Fibroblast of gingiva (primary cell): ENCODE results near the gene RNF113A.
"Not testable (repeated sequence)": the region's sequence is repeated elsewhere in the genome, so short reads cannot be mapped to it uniquely, and the experiment has no call there.

ENCODE experiments used
- DNase-seq: peaks from one replicate; pipeline ENCODE4 v3.0.0-alpha.2; 2011; ENCODE audit warnings: low read depth

The RNF113A gene

DNA sequence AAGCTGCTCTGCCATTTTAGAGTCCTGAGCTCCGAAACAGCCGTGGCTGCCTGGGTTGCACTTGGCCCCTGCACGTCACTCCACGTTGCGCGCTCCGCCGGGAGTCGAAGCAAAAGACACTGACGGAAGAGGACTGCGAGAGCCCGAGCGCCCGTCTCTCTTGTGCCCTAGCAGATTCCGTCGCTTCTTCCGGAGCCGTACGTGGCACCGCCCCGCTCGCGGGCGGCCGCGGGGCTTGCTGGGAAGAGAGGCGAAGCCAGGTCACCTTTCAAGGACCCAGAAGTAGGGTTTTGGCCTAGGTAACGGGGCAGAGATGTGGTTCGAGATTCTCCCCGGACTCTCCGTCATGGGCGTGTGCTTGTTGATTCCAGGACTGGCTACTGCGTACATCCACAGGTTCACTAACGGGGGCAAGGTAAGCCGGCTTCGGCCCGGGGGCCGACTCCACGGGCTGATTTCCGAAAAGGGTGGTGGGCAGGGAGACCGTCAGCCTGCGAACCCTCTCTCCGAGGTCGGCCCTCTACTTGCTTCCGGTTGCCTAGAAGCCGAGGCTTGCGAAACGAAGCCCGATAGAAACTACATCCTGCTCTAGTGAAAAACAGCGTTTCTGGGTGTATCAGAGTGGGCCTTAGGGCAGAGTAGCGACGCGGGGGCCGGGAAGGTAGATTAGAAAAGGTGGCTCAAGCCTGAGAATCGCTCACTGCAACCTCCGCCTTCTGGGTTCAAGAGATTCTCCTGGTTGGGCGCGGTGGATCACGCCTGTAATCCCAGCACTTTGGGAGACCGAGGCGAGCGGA lies at the start of gene RNF113A, which contains the start of gene NDUFA1:
RNF113A (minus strand) TSS at position 135 of the 797 bp plus-strand sequence; CDS start at position 15, 120 bp downstream.
NDUFA1 (plus strand) TSS at position 234 of the 797 bp plus-strand sequence; CDS start at position 314, 80 bp downstream.
- peak; percentile 86 for DNase-seq

DNA sequence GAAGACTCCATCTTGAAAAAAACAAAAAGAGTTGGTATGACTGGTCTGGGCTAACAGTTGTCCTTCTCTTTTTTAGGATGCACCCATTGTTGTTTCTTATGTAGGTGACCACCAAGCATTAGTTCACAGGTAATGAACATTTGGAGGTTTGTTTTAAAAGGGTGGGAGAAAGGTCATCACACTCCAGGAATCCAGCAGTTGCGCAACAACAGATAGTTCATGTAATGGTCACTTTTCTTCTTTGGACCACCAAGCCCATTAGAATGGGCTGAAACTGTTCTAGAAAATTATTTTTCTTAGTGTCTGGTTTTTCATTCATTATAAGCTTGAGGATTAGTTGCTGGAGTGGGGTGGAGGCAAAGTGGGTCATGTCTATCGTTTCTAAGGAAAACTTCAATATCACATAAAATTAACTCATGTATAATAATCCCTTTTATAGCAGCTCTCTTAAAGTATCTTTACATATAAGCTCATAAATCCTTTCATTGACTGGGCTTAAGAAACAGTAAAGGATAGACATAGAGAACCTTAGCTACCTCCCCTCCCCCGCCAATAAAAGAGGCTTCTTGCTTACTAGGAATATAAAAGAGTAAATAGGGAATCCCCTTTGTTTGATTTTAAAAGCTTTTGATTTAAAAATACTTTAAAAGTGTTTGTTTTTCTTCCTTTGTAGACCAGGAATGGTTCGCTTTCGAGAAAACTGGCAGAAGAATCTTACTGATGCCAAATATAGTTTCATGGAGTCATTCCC lies 48.5 kb upstream of the RNF113A start:
- no peak for DNase-seq

DNA sequence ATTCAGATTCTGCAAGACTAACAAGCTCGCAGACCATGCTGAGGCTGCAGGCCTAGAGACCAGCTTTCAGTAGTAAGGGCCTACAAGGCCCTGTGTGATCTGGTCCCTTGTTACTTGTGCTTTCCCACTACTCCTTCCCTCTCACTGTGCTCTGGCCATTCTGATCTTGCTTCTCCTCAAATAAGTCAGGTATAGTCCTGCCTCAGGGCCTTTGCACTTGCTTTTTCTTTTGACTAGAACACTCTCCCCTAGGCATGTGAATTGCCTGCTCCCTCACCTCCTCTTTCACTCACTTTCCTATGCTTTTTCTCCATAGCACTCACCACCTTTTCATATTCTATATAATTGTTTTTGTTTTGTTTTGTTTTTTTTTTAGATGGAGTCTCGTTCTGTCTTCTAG lies 46.3 kb upstream of the RNF113A start:
- DNase-seq: no peak

DNA sequence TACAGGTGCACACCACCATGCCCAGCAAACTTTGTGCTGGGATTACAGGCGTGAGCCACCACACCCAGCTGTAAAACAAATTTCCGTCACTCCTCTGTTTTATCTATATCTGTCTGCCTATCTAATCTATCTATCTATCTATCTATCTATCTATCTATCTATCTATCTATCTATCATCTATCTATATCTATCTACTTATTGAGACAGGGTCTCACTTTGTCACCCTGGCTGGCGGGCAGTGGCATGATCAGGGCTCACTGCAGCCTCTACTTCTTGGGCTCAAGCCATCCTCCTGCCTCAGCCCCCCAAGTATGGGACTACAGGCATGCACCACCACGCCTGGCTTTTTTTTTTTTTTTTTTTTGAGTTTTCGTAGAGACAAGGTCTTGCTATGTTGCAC lies 44.8 kb upstream of the RNF113A start:
- no peak for DNase-seq

DNA sequence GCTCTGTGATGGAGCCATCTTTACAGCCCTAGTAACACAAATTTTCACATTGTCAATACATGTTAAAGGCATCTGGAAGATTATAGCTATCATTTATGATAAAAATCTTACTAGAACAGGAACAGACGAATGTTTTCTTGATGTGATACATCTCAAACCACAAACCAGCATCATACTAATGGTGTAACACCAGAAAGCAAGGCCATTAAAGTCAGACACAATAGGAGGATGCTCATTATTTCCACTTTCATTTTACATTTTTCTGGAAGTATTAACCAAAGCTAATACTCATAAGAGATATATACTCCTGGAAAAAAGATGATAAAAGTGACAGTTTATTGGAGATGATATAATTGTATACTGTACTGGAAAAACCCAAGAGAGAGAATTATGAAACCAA lies 29.4 kb upstream of the RNF113A start:
- no peak for DNase-seq

DNA sequence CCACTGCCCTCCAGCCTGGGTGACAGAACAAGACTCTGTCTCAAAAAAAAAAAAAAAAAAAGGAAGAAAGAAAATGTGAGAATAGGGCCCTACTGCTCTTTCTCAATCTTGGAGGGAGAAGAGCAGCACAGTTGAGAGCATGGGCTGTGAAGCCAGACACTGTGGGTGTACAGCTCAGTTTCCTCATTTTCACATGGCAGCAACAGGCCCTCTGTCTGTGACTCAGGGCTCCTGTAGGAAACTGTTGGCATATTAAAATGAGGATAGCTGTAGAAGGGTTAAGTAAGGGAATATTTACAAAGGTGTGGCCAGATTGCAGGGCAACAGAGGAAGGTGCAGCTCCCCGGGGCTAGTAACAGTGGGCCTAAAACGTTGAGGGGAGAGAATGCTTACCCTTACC lies 27.6 kb upstream of the RNF113A start:
- DNase-seq: no peak

DNA sequence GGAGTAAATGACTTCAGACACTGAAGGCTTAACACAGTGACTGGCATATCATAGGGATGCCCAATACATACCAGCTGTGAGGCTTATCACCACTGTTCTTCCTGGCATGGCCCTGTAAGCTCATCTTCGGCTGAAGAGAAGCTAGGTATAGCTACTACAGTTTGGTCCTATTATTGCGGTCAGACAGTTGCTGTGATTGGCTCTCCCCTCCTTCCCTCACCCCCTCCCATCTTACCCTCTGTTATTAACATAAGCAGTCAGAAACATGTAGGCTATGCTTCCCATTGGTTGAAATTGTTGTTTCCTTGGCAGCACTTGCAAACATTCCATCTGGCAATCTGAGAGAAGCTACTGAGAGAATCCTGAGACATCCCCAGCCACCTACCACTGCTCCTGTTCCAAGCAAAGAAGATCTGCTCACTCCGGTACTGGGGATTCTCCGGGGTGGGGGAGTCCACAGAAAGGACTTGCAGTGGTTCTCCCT lies 24.4 kb upstream of the RNF113A start, which contains the start of gene AKAP14:
AKAP14 (plus strand) TSS at position 51 of the 484 bp plus-strand sequence. CDS start 7,331 bp downstream, outside the sequence.
- peak; percentile 1 for DNase-seq

DNA sequence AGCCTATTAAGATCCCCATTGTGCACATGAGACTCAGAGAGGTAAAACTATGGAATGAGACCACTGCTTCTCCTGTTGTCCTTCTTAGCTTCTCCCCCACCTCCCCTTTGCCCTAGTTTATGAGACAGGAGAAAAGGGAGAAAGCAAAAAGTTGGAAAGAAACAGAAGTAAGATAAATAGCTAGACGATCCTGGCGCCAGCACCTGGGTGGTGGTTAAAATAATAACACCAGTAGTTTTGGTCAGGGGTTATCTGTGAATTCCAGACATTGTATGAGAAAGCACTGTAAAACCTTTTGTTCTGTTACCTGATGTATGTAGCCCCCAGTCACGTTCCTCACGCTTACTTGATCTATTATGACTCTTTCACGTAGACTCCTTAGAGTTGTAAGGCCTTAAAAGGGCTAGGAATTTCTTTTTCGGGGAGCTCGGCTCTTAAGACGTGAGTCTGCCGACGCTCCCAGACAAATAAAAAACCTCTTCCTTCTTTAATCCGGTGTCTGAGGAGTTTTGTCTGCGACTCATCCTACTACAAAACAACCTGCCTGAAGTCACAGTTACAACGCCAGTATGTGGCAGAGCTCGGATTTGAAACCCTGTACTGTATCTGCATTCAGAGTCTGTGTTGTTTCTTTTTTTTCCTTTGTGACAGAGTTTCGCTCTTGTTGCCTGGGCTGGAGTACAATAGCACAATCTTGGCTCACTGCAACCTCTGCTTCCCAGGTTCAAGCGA lies 20.6 kb upstream of the RNF113A start:
- not testable (repeated sequence) for DNase-seq

DNA sequence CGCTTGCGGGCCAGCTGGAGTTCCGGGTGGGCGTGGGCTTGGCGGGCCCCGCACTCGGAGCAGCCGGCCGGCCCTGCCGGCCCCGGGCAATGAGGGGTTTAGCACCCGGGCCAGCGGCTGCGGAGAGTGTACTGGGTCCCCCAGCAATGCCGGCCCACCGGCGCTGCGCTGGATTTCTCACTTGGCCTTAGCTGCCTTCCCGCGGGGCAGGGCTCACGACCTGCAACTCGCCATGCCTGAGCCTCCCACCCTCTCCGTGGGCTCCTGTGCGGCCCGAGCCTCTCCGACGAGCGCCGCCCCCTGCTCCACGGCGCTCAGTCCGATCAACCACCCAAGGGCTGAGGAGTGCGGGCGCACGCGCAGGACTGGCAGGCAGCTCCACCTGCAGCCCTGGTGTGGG lies 19.1 kb upstream of the RNF113A start:
- DNase-seq: not testable (repeated sequence)

DNA sequence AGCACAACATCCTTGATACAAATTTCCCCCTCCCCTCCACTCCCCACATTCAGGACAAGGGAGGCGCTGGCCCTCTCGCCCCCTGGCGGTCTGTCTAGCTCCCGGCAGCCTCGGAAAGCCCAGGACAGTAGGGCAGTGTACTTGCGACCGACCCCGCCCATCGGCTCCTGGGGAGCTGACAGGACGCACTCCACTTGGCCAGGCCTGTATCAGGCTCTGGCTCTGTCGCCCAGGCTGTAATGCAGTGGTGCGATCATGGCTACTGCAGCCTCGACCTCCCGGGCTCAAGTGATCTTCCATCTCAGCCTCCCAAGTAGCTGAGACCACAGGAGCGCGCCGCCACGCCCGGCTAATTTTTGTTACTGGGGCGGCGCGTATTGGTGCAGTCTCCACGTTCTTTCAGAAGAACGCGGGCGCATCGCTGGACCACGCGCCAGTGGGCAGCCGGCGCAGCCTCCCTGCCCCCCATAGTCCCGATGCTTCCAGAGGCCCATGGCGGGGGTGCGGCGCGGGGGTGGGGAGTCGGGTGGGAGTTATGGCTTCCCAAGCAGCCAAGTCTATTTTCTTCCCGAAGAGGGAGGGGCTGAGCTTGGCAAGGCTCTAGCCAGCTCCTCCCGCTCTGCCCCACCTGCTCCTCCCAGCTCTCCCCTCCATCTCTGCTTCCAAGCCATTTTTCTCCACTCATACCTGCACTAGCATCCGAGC lies 16.3 kb upstream of the RNF113A start:
- DNase-seq: peak; percentile 39

DNA sequence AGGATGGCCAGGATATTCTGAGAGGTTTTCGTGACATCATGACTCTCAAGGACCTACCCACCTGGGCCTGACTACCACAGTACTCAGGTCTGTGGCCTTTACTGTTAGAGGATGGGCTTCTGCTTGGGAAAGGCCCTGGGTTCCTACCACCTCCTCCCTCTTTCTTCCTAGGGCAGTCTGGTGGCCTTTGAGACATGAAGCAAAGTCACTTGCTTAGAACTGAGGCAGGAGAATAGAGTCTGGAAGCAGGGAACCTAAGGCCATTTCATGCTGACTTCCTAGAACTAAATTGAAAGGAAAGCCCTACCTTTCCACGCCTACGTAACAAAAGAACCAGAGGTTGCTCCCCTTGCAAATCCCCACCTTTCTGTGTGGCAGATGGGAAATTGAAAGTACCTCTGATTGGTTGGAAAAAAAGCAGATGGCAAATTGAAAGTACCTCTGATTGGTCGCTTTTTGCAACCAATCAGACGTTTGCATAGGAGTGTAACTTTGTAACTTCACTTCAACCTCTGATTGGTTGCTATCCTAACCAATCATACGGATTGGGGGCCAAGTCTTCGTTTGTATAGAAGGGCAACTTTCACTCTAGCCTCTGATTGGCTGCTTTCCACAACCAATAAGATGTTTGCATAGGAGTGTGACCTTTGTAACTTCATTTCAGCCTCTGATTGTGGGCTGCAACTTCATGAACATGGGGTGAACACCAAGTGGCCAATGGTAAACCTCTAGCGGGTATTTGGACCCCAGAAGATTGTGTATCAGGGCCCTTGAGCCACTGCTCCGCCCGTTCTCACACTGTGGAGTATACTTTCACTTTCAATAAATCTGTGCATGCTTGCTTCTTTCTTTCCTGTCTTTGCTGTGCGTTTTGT lies 14.3 kb upstream of the RNF113A start:
- peak; percentile 34 for DNase-seq

DNA sequence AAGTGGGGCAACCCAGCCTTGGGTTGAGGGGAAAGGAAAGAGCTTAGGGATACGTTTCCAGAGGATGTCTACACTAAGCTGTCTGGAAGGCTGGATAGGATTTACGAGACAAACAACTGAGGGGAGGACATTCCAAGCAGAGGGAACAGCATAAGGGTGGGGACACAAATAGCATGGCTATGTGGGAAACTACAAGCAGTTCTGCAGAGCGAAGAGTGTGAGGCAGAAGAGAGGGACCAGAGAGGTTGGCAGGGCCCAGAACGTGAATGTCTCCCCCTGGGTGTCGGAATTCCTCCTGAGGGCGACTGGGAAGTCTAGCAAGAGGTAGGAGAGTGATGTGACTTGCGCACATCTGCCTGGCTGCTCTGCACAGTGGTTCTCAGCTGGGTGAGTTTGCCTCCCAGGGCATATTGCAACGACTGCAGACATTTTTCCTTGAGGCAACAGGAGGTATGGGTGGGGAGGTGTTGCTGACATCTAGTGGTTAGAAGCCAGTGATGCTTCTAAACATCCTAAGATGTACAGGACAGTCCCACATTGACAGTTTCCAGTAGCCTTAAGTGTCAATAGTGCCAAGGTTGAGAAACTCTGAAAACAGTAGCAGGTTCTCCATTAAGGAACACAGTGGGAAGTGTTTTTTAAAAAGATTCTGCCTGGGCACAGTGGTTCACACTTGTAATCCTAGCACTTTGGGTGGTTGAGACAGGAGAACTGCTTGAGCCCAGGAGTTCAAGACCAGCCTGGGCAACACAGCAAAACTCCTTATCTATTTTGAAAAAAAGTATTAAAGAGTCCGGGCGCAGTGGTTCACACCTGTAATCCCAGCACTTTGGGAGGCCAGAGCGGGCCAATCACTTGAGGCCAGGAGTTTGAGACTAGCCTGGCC lies 9.3 kb upstream of the RNF113A start:
- DNase-seq: peak; percentile 58

DNA sequence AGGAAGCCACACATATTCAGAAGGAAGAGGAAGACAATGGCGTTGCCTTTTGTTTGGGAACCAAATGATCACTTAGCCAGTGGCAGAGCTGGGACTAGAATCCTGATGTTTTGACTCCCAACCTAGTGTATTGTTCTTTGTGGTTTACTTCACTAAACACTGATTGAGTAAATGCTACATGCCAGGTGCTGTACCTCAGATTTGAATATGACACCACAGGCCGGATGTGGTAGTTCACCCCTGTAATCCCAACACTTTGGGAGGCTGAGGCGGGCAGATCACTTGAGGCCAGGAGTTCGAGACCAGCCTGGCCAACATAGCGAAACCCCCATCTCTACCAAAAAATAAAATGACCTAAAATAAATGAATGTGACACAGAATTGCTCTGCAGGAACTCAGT lies 8.5 kb upstream of the RNF113A start:
- DNase-seq: no peak

DNA sequence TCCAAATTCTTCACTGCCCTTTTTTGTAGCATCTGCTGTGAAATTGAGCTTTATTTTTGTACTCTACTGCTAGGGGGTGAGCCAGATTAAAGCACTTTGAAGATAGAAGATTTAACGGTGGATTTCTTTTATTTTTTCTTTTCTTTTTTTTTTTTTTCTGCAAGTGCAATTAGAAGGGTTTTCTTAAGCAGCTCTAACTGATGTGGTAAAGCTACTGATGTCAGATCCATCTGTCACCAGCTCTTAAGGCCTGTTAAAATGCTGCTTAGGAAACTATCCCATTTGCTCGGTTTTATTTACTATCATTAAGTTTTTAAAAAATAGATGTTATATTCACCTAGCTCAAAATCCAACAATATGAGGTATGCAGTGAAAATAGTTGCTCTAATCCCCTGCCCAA lies 7.2 kb upstream of the RNF113A start:
- no peak for DNase-seq

DNA sequence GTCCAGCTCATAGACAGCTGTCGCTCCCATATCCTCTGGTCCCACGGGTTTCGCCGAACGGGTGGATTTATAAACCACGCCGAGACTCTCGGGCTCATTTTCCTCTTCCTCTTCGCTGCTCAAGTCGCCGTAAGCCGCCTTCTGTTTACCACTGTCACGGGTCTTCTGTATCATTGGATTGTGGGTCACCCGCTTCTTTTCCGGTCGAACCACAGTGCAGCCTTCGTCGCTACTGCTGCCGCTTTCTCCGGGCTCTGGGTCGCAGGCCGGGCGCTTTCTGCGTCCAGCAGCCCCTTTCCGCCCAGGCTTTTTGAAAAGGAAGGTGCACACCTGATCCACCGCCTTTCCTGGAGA lies 311 bp downstream of the RNF113A start:
- peak; percentile 5 for DNase-seq

DNA sequence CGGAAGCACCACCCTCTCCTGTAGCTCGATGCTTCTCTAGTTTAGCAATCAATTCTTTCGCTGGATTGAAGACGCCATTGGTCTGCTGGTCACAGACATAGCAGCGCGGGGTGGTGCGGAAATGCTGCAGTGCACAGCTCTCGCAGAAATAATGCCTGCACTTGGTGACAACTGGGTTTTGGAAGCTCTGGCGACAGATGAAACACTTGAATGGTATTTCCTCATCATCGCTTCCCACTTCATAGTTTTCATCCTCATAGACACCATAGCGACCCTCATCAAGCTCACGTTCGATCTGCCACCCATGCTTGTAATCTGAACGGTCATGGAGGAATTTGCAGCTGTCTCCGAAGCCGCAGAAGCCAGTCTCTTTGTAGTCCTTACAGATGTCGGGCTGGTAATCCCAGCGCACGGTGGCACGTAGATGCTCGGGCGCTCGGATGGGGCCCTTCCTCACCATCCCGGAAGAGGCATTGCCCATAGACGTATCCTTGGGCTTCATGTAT lies 854 bp downstream of the RNF113A start:
- peak; percentile 13 for DNase-seq

DNA sequence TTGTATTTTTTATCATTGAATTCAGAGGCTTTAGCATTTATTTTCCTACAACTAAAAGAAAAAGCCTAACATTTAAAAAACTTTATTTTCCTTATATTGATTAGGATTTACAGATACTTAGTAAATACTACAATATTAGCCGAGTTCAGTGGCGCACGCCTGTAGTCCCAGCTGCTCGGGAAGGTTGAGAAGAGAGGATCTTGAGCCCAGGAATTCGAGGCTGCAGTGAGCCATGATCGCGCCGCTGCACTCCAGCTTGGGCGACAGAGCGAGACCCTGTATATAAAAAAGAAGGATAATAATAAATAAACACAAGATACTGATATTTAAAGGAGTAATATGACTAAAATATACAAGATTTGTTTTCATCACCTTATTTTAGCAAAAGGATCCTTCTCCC lies 18.1 kb downstream of the RNF113A start:
- no peak for DNase-seq

DNA sequence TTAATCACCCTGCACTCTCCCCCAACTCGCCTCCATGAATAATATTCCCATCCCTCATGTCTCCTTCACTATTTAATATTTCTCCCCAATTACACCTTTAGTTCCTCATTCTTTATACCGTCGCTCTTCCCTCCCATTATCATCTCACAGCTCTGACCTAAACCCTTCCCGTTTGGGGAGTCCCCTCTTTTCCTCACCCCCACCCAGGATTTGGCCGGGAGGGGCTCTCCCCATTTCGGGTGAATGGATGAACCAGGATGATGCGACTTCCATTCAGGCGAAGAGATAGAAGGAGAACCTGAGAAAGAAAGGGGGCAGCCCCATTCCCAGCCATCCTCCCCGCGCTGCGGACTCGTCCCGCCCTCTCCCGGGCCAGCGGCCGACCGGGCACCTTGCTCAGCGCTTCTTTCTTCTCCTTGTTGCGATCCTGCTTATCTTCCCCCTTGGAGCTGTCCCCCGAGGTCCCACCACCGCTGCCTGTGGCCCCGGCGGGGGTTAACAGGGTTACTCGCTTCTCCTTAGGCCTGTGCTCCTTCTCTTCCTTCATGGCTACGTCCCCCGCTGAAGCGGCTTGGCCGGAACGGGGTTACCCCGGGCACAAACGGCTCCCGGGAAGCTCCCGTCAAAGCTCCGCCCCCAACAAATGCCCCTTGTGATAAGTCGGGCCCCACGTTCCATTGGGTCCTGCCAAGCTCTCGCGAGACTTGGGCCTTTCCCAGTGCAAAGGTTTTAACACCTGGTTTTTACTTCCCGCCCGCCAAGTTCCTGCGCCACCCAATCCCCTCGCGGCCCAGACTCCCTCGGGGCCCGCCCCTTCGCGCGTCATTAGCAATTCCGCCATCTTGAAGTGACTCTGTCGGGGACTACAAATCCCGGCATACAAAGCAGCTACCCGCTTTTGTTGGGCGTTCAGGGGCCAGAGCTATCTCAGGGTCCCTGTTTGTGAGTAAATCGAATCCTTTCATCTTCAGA lies 18.9 kb downstream of the RNF113A start, which contains the start of gene UPF3B:
UPF3B (minus strand) TSS at position 582 of the 972 bp plus-strand sequence; CDS start at position 547, 35 bp downstream.
- peak; percentile 99 for DNase-seq
